ENCODE measurements around the gene ASPM.
A peak's percentile ranks its signal among the peaks of the same experiment; 100 is the strongest.
"Not testable (repeated sequence)": the region's sequence is repeated elsewhere in the genome, so short reads cannot be mapped to it uniquely, and the experiment has no call there.

The ASPM gene

DNA sequence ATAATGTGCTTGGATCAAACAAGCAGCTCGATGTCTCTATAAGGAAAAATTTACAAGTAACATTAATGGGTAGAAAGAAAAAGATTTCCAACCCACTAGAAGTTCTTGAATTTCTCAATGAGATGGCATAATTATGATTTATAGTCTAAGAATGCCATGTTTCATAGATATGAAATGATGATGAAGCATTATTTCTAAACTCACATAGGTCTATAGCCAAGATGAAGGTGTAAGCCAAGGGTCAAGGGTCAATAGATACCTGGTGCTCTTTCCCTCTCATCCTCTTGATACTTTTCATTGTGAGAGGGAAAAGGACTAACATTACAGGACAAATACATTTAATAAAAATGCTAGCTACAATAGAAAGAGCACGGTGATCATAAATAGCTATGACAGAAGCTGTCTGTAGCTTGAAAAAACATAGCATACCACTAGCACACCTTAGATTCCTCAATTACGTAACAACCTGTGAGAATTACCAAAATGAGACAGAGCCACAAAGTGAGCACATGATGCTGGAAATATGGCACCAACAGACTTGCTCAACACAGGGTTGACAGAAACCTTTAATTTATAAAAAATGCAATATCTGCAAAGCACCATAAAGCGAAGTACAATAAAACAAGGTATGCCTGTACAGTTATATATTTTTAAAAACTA, 53.1 kb downstream of the ASPM start:
- DNase-seq (ENCODE audit: low read depth), result no peak
- H3K4me3 ChIP-seq (ENCODE audit: low read depth, low read length), result no peak overlapping the region

DNA sequence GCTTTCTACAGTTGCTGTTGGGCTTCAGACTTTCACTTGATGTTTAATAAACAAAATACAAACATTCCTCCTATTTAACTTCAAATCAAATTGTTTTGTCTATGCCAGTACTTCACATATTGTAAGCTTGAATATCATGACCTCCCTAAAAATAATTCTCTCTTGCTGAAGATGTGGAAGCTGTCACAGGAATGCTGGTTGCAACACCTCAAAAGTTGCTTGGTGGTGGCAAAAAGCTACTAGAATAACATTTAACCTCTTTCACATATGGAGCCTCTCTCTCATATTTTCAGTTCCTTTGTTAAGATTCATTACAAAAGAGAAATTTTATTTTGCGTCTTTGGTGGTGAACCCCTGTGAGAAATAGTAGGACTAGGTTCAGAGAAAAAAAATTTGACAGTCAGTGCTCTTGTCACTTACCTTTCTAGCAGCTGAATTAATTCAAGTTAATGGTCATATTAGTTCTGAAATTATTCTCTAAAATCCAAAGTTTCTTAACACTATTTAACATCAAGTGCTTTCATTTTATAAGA, 53.9 kb downstream of the ASPM start:
- DNase-seq (ENCODE audit: low read depth), result no peak

DNA sequence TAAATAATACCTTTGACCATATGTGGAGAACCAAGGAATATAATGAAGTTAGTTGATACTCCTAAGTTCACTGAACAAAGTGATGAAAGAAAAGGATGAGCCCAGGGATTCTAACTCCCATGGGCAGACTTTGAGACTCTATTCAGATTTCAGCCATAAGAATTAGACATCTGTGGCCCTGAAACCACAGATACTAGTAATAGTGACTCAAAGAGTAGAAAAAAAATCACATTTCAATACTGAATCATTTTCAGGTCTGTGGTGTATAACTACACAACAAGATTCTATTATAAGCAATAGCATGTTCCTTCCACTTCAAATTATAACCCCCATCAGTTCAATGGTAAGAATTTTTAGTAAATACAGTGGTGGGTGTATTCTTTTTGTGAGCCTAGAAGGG, 63.0 kb downstream of the ASPM start:
- no peak for DNase-seq (ENCODE audit: low read depth)
- H3K4me3 ChIP-seq (ENCODE audit: low read depth, low read length), result no peak overlapping the region

More for the DNA sequence above, 53.9 kb downstream of the ASPM start:
- no peak overlapping the region for H3K4me3 ChIP-seq (ENCODE audit: low read depth, low read length)

DNA sequence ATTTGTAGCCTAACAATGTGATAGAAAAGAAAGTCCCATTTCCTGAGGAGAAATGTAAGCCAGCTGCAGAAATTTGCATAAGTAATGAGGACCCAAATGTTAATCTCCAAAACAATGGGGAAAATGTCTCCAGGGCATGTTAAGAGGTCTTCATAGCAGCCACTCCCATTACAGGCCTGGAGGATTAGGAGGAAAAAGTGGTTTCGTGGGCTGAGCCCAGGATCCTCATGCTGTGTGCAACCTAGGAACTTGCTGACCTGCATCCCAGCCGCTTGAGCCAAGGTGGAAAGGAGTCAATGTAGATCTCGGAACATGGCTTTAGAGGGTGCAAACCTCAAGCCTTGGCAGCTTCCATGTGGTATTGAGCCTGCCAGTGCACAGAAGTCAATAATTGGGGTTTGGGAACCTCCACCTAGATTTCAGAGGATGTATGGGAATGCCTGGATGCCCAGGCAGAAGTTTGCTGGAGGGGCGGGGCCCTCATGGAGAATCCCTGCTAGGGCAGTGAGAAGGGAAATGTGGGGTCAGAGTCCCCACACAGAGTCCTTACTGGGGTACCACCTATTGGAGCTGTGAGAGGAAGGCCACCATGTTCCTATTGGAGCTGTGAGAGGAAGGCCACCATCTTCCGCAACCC, 65.2 kb downstream of the ASPM start:
- no peak for DNase-seq (ENCODE audit: low read depth)
- no peak overlapping the region for H3K4me3 ChIP-seq (ENCODE audit: low read depth, low read length)

DNA sequence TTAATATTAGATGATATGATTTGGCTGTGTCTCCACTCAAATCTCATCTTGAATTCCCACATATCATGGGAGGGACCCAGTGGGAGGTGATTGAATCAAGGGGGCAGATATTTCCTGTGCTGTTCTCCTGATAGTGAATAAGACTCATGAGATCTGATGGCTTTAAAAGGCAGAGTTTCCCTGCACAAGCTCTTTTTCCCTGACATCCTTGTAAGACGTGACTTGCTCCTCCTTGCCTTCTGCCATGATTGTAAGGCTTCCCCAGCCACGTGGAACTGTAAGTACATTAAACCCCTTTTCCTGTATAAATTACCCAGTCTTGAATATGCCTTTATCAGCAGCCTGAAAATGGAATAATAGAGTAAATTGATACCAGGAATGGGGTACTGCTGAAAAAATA, 66.1 kb downstream of the ASPM start:
- no peak overlapping the region for H3K4me3 ChIP-seq (ENCODE audit: low read depth, low read length)
- DNase-seq (ENCODE audit: low read depth), result no peak

DNA sequence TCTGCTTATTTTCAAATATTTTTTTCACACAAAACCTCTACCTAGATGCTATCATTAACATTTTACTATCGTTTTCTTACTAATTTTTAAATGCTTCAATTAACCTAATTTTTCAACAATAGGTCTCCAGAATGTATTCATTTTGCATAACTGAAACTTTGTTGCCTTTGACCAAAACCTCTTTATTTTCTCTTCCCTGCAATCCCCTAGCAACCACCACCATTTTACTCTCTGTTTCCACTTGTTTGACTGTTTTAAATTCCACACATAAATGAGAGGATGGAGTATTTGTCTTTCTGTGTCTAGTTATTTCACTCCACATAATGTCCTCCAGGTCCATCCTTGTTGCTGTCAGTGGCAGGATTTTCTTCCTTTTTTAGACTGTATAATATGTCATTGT, 69.9 kb downstream of the ASPM start:
- H3K4me3 ChIP-seq (ENCODE audit: low read depth, low read length), result no peak overlapping the region
- DNase-seq (ENCODE audit: low read depth), result no peak

DNA sequence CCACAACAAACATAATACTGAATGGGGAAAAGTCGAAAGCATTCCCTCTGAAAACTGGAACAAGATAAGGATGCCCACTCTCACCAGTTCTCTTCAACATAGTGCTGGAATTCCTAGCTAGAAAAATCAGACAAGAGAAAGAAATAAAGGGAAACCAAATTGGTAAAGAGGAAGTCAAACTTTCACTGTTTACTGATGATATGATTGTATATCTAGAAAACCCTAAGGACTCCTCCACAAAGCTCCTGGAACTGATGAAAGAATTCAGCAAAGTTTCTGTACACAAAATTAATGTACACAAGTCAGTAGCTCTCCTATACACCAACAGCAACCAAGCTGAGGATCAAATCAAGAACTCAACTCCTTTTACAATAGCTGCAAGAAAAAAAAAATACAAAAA, 72.5 kb downstream of the ASPM start:
- DNase-seq (ENCODE audit: low read depth), result no peak
- H3K4me3 ChIP-seq (ENCODE audit: low read depth, low read length), result no peak overlapping the region

DNA sequence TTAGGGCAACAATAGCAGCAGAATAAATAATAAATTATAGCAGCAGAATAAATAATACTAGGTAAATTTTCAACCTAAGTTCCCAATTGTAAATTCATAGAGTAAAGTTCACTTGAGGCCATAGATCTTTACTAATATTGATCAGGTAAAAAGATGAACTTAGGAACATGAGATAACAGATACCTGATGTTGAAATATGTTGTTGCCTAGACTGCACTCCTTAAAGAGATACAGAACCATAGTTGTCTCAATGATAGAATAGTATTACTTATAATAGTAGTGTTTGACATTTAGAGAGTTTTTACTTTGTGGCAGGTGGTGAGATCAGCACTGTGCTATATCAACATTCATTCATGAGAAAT, 79.0 kb downstream of the ASPM start:
- no peak overlapping the region for H3K4me3 ChIP-seq (ENCODE audit: low read depth, low read length)
- DNase-seq (ENCODE audit: low read depth), result no peak

DNA sequence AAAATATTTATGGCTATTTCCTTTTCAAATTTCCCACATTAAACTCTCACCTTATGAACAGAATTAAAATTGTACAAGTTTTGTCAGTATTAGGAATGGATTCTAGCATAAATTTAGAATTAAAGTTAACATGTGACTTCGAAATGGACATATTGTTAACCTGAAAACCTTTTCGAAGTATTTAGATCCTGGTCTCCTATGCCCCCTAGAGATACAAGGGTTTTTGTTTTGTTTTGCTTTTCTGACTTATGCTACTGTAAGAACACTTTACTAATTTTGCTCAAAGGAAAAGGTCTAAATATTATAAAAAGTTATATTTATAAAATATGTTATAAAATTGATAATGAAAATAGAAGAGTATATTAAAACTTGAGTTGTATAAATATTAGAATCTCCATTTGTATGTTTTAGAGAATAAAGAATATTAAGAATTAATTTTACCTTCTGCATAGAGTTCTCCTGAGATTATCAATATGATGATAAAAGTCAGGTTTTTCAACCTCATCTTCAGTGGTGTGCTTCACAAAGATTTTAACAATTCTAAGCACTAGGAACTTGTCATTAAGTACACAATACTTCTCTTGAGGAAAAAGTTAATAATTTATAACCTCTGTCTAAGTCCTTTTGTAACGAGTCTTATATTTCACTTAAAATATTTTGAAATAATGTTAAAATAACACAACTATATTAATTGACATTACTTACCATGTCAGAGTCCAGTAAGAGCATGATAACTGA, 79.6 kb downstream of the ASPM start, which contains the start of gene F13B:
Gene F13B, minus strand, starts transcription at position 542 of the 738 bp plus-strand sequence. Its CDS starts 37 bp downstream, at position 505.
- no peak within 1 kb of the TSS for H3K4me3 ChIP-seq (ENCODE audit: low read depth, low read length)
- no peak for DNase-seq (ENCODE audit: low read depth)

DNA sequence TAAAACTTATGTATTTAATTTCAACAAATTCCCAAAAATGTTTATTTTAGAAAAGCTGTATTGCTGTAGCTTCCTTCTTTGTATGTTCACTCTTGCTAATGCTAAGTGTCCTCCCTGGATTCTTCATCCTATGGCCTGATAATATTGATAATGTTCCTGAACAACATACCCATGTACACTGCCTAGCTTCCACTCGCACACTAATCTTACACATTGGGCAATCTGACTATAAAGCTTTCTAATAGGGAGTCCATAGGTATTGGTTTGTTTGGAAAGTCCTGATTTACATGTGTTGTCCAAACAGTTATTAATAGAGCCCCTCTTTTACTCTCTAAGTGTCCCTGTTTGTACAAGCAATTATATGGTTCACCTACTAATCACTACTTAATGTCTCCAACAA, 80.2 kb downstream of the ASPM start:
- DNase-seq (ENCODE audit: low read depth), result no peak
- H3K4me3 ChIP-seq (ENCODE audit: low read depth, low read length), result no peak overlapping the region

DNA sequence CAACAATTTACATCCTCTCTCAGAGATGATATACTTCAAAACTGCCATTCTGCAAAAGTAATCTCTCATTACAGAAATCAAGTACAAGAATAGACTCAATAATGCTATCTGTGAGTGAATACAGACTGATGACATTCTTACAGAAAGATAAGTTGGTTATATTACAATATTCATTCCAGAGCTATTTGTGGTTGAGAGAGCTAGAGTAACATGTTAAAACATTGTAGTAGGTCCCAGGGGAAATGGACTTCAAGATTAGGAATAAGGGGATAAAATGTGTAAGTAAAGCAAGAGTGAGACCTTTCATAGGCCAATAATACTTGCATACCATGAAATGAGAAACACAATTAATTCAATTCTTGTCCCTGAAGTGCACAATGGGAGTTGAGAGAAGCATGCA, 80.9 kb downstream of the ASPM start:
- H3K4me3 ChIP-seq (ENCODE audit: low read depth, low read length), result no peak overlapping the region
- peak; percentile 61 for DNase-seq (ENCODE audit: low read depth)

DNA sequence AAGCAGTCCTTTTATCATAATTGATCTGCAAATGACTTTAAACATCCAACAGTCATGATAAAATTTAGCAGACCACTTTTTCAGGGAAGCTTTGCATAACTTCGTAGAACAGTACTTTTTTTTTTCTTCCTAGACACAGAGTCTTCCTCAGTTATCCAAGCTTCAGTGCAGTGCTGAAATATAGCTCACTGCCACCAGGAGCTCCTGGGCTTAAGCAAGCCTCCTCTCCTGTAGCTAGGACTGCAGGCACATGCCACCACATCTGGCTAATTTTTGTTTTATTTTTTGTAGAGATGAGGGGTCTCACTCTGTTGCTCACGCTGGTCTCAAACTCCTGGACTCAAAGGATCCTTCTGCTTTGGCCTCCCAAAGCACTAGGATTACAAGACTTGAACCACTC, 83.3 kb downstream of the ASPM start:
- no peak for DNase-seq (ENCODE audit: low read depth)
- no peak overlapping the region for H3K4me3 ChIP-seq (ENCODE audit: low read depth, low read length)

DNA sequence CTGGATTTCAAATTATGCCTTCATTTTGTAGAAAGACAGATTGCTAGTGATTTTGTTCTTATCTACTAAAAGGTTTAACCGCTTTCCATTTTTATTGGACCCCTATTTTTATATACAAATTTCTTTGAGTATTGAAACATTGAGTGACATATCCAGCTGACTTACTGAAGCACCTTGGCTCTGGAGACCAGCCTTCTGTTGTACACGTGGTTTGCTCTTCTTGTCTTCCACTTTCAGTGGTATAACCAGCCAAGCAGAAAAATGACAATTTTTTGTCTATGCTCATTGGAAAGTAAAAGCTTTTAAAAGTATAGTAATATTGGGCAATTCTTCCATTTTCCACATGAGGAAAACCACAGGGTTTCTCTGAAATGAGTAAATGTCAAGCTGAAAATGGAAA, 83.8 kb downstream of the ASPM start:
- H3K4me3 ChIP-seq (ENCODE audit: low read depth, low read length), result no peak overlapping the region
- no peak for DNase-seq (ENCODE audit: low read depth)

DNA sequence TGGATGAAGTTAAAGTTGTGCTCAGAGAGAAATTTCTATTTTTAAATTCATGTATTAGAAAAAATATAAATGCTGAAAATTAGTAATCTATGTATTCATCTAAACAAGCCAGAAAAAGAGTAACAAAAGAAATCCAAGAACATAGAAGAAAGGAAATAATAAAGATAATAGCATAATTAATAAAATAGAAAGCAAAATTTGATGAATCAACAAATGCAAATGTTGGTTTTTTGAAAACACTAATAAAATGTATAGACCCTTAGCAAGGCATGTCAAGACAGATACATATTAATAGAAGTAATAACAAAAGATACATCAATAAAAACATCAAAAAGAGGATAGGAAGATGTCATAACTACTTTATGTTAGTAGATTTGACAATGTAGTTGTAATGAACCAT, 97.4 kb downstream of the ASPM start:
- DNase-seq (ENCODE audit: low read depth), result no peak
- no peak overlapping the region for H3K4me3 ChIP-seq (ENCODE audit: low read depth, low read length)

DNA sequence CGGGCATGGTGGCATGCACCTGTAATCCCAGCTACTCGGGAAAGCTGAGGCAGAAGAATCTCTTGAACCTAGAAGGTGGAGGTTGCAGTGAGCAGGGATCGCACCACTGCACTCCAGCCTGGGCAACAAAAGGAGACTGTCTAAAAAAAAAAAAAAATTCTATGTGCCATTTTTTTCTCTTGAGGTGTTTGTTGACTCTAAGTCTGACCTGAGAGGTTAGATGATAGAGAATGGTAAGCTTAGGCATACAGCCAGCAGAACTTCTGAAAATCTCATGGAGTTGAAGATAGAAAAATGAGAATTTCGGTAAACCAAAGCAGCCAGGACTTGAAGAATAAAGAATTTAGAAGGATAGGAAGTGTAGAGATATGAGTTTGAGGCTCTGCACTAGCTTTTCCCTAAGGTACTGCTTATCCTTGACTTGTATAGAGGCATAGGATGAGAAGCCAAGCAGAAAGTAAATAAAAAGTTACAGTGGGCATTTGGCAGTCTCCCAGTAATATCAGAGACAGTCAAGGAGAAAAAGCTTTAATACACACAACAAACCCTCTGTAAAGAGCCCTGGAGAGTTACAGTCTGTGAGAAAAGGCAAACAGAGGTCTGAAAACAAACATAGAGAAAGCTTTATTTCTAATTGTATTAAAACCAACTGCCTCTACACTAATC, 103.7 kb downstream of the ASPM start:
- H3K4me3 ChIP-seq (ENCODE audit: low read depth, low read length), result no peak overlapping the region
- no peak for DNase-seq (ENCODE audit: low read depth)

DNA sequence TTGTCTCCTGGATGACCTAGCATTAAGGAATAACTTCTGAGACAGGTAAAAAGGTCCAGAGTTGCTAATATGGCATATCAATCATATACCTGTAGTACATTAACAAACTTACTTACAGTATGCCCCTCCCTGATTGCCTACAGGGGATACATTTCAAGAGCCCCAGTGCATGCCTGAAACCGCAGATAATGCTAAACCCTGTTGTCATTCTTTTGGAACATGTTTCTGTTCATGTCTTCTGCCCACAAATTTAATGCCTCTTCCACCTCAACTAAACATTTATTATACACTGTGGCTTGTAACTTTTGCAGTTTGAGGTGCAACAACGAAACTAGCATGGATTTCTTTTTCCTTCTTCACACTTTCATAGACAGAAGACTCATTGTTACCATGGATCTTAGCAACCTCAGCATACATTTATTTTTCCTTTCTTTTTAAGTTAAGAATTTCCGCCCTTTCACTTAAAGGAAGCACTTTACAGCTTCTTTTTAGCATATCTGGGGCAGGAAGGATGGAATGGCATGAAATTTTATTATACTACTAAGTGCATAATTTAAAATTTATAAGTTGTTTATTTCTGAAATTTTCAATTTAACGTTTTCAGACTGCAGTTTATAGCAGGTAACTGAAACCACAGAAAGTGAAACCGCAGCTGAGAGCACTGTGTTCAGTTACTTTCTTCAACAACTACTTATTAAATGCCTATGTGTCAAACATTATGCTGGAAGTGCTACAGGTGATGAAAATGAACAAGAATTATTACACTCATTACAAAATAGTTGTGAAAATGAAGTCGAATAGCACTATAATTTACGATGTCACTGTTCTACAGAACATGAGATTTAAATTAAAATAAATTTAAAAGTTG, 104.7 kb downstream of the ASPM start:
- no peak for DNase-seq (ENCODE audit: low read depth)
- H3K4me3 ChIP-seq (ENCODE audit: low read depth, low read length), result no peak overlapping the region

DNA sequence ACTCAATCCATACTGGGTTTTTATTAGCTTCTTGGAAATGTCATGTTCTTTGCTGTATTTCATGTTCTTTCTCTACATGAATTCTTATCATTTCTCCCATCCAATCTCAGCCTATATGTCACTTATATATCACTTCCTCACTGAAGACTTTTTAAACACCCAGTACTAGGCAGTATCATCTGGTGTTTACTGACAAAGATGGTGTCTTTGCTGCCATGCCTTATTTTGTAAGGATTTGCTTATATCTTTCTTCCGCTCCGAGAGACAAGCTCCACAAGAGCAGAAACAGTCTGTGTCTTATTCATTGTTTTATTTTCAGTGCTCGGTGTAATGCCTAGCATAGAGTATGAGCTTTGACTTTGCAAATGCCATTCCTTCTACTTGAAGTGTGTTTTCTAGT, 109.6 kb downstream of the ASPM start:
- DNase-seq (ENCODE audit: low read depth), result no peak
- no peak overlapping the region for H3K4me3 ChIP-seq (ENCODE audit: low read depth, low read length)

DNA sequence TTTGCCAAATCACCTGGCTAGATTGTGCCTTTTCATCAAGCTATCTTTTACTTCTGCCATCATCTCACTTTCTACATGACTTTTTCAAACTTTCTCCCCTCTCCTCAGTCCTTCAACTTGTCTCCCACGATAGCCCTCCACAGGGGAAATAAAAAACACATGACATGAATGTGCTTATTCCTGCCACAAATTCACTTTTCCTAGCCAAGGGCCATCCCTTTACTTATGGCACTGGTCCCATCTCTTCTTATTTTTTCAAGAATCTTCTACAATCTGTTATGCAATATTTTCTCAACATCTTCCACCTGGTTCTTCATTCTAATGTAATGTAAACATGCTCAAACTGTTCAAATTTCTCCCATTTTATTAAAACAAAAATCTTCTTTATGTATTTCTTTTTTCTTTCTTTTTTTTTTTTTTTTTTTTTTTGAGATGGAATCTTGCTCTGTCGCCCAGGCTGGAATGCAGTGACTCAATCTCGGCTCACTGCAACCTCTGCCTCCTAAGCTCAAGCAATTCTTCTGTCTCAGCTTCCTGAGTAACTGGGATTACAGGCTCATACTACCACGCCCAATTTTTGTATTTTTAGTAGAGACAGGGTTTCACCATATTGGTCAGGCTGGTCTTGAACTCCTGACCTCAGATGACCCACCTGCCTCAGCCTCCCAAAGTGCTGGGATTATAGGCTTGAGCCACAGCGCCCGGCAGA, 111.7 kb downstream of the ASPM start:
- peak; percentile 20 for DNase-seq (ENCODE audit: low read depth)
- H3K4me3 ChIP-seq (ENCODE audit: low read depth, low read length), result not testable (repeated sequence)
